Left colon (tissue), 2 donors: ENCODE data around the gene CITED1. TPM values are rescaled to one million over a fixed set of nuclear protein-coding genes. Genes with fewer than 3 reads are reported as not detected.
A peak's percentile ranks its signal among the peaks of the same experiment; 100 is the strongest.

Source experiments
- ATAC-seq: fragments of 200-7000 bp; cut with Tn5 transposase; one replicate; pipeline ENCODE4 v1.9.1; 2020; ENCODE audit warnings: mild to moderate bottlenecking, moderate library complexity
- DNase-seq, 2 donors: peaks; one replicate each; pipeline ENCODE4 v3.0.0-alpha.2; 2020
- intact Hi-C, 2 donors: fragments of 100-400 bp; cut with DNase I in 1 of 2; cut with micrococcal nuclease in 1 of 2; formaldehyde crosslinking; loops; one replicate each; pipeline versions ENCODE4 v1.11.2 to v1.14.0; 2022; cut with DNase I, micrococcal nuclease
- total RNA-seq, 2 donors: library from RNA; stranded (reverse); fragmentation: NEBNext Ultra II Directional; extraction: Animal tissue kit (Norgen Biotek cat#: 25700); gene quantifications; one replicate each; pipeline ENCODE4 v1.2.1, GENCODE V29; 2021
- donor health status: DM: no; HTN: no; CAD: no.
- donor health status: DM: yes; HTN: yes; CAD: no.

Gene CITED1
- total RNA-seq, 2 donors from 2014 or later: 0.67 to 1.0 TPM

- no peak for ATAC-seq
- DNase-seq: no peak
- intact Hi-C loops: no loop called here
Observed at GRCh38 chrX:72274526-72274925, 31.2 kb downstream of the CITED1 start.

- DNase-seq (no peak), ATAC-seq (no peak)
- intact Hi-C loops: no loop called here
Observed at GRCh38 chrX:72273718-72274117, 32.0 kb downstream of the CITED1 start.

GRCh38 chrX:72272868-72273267, 32.8 kb downstream of the CITED1 start:
- ATAC-seq: no peak

GRCh38 chrX:72271812-72272211, 33.9 kb downstream of the CITED1 start:
- ATAC-seq: no peak
- intact Hi-C loops: no loop called here

More at GRCh38 chrX:72272868-72273267, 32.8 kb downstream of the CITED1 start:
- intact Hi-C loops: no loop called here
- DNase-seq: no peak

GRCh38 chrX:72271091-72271788, 34.5 kb downstream of the CITED1 start:
- intact Hi-C loops: no loop called here
- ATAC-seq (peak; percentile 29), DNase-seq (no peak)

More at GRCh38 chrX:72271812-72272211, 33.9 kb downstream of the CITED1 start:
- no peak for DNase-seq

DNA sequence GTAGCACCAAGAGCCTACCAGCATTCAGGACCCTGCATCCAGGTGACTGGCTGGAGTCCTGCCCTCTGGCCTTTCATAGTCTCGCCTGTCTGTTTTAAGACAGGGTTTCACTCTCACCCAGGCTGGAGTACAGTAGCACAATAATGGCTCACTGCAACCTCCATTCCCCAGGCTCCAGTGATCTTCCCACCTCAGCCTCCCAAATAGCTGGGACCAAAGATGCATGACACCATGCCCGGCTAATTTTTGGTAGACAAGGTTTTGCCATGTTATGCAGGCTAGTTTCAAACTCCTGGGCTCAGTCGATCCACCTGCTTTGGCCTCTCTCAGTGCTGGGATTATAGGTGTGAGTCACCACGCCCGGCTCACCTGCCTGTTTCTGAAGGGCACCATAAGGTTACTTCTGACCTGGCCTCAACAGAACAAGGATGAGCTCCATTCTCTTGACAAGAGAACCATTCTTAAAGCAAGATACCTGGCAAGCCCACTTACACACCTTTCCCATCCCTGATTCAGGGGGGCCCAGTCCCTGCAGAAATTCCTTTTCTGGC, 35.3 kb downstream of the CITED1 start:
- peak; percentile 44 for ATAC-seq
- no peak for DNase-seq
- intact Hi-C loops: no loop called here

GRCh38 chrX:72269671-72270251, 36.0 kb downstream of the CITED1 start:
- no peak for DNase-seq
- no peak for ATAC-seq
- intact Hi-C loops: no loop called here

- no peak for ATAC-seq
- DNase-seq: no peak
- intact Hi-C loops: no loop called here
Observed at GRCh38 chrX:72268597-72269365, 36.9 kb downstream of the CITED1 start.

- no peak for DNase-seq
- intact Hi-C loops: no loop called here
- peak; percentile 58 for ATAC-seq
Observed at GRCh38 chrX:72265263-72265662, 40.5 kb downstream of the CITED1 start.

- DNase-seq (no peak), ATAC-seq (no peak)
- intact Hi-C loops: no loop called here
Observed at GRCh38 chrX:72262077-72262476, 43.6 kb downstream of the CITED1 start.

DNA sequence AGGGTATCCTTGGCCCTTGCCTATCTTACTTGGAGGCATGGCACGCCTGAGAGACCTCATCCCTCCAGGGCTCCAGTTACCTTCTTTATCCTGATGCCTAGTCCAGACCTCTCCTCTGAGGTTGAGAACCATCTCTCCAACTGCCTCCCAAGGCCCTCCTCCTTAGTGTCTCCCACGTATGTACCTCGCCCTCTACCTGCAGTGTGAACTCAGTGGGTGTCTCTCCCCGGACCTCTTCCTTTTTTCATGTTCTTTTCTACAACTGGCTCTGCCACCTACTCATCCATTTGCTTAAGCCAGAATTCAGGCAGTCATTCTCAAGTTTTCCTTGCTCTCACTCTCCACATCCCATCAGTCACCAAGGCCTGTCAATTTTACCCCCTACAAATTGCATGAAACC, 45.3 kb downstream of the CITED1 start:
- no peak for DNase-seq
- intact Hi-C loops: no loop called here
- ATAC-seq: no peak

DNA sequence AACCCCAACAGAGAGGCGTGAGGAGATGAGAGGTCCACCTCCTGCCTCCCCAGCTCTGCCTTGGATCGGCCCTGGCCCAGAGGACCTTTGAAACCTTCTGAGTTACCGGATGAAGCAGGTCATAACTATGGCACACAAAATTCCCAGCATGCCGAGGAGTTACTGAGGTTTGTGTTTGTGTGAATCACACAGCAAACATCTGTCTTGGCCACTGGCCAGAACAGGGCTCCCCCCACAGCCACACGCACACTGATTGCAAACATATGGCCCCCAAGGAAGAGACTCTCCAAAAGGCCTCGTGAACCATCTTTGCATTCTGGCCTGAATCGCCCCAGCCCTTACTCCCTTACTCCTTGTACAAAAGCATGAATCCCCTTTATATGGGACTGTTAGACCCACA, 47.5 kb downstream of the CITED1 start:
- ATAC-seq: no peak
- intact Hi-C loops: no loop called here
- no peak for DNase-seq

GRCh38 chrX:72255864-72256263, 49.9 kb downstream of the CITED1 start:
- ATAC-seq (no peak), DNase-seq (no peak)
- intact Hi-C loops: no loop called here

DNA sequence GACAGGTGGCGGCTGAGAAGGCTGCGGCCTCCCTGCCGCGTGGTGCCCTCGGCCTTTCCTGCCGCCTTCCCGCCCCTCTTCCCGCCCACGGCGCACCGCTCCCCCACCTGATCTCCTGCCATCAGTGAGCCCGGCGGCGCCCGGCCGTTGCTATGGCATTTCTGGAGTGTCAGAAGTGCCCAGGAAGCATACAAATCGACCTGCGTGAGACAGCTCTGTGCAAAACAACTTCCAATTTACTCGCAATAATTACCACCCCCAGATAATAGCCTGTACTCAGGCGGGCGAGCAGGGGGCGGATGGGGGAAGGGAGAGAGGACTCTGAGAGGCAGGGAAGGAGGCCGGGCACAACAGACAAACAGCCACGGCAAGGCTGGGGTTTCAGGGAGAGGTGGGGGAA, 50.3 kb downstream of the CITED1 start:
- peak in 1 of 2 donors; percentile 23 for DNase-seq
- intact Hi-C loops: no loop called here
- ATAC-seq: peak; percentile 62

GRCh38 chrX:72254816-72255215, 50.9 kb downstream of the CITED1 start:
- DNase-seq (no peak), ATAC-seq (no peak)
- intact Hi-C loops: no loop called here

DNA sequence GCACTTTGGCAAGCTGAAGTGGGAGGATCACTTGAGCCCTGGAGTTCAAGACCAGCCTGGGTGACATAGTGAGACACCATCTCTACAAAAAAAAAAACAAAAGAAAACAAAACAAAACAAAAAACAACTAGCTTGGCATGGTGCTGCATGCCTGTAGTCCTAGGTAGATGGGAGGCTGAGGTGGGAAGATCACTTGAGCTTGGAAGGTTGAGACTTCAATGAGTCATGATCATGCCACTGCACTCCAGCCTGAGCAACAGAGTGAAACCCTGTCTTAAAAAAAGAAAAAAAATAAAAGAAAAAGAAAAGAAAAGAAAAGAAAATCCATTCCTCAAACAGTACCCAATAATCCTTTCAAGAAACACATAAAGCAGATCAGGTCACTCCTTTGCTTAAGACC, 52.0 kb downstream of the CITED1 start:
- ATAC-seq: no peak
- DNase-seq: no peak
- intact Hi-C loops: no loop called here
